ENCODE data around the gene CPVL.

DNA sequence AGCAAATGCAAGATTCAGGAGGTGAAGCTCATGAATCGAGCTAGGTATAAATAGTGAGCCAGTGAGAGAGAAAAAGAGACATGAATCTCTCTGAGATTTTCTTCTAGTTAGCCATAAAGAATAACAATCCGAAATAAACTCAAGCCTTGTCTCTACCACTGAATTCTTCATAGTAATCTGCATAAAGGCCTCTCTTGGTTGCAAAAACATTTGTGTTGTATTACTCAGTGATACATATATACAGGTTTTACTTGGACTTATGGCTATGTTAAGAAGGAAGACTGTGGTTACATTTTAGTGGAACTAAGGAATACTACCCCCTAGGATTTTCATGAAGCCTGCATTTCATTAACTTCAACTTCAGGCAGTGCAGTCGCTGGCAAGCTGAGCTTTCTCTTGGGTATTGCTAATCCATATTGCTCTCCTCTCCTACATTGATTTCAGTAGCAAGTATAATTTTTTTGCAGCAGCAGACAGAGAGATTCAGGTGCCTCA lies 115.5 kb downstream of the CPVL start:
- TF ChIP-seq POLR2A (IDR thresholded peaks at IDR 0.05; ENCODE audit: borderline replicate concordance, extremely low read depth, insufficient read depth, insufficient read length), result no peak
- TF ChIP-seq, protein P1, sequence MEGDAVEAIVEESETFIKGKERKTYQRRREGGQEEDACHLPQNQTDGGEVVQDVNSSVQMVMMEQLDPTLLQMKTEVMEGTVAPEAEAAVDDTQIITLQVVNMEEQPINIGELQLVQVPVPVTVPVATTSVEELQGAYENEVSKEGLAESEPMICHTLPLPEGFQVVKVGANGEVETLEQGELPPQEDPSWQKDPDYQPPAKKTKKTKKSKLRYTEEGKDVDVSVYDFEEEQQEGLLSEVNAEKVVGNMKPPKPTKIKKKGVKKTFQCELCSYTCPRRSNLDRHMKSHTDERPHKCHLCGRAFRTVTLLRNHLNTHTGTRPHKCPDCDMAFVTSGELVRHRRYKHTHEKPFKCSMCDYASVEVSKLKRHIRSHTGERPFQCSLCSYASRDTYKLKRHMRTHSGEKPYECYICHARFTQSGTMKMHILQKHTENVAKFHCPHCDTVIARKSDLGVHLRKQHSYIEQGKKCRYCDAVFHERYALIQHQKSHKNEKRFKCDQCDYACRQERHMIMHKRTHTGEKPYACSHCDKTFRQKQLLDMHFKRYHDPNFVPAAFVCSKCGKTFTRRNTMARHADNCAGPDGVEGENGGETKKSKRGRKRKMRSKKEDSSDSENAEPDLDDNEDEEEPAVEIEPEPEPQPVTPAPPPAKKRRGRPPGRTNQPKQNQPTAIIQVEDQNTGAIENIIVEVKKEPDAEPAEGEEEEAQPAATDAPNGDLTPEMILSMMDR (IDR thresholded peaks at IDR 0.05 in 2 of 3, conservative IDR thresholded peaks at IDR 0.05 in 1 of 3; ENCODE audit: borderline replicate concordance in 1 of 3, insufficient read depth in 1 of 3, low read depth in 2 of 3, low read length in 2 of 3), result no peak
- TF ChIP-seq JUND (IDR thresholded peaks at IDR 0.05), result no peak
- TF ChIP-seq ZNF274 (IDR thresholded peaks at IDR 0.05; ENCODE audit: low read depth, low read length), result no peak
- no peak for TF ChIP-seq CEBPB (IDR thresholded peaks at IDR 0.05; ENCODE audit: low read depth)
- TF ChIP-seq SRF (IDR thresholded peaks at IDR 0.05; ENCODE audit: low read depth), result no peak
- TF ChIP-seq POLR2AphosphoS5 (IDR thresholded peaks at IDR 0.05; ENCODE audit: low read depth, low read length), result no peak
- no peak for TF ChIP-seq YY1 (IDR thresholded peaks at IDR 0.05; ENCODE audit: extremely low read depth, insufficient replicate concordance, low read depth, low read length)
- TF ChIP-seq RAD21 (IDR thresholded peaks at IDR 0.05; ENCODE audit: low read depth), result no peak
- no peak for TF ChIP-seq EZH2phosphoT487 (IDR thresholded peaks at IDR 0.05; ENCODE audit: borderline replicate concordance)
- TF ChIP-seq EGR1 (IDR thresholded peaks at IDR 0.05; ENCODE audit: low read depth), result no peak
- TF ChIP-seq ZFX (IDR thresholded peaks at IDR 0.05), result no peak
